MCF 10A (cell line): Measurements from ENCODE around the gene CECR2. TPM values are rescaled to one million over a fixed set of nuclear protein-coding genes. Genes with fewer than 3 reads are reported as not detected.

Experiments
- BruUV-seq: library from RNA; stranded (reverse); fragments of 400-500 nt; replicated peaks from 2 replicates; lab custom pipeline; 2021; lab: Mats Ljungman, UMichigan
- CTCF ChIA-PET: fragments of 300-600 bp; sonication (Branson Sonifier 250); formaldehyde crosslinking; extraction: SDS; loops from one replicate; lab custom pipeline; 2021; ENCODE audit warnings: antibody characterized with exemption, inconsistent platforms; lab: Yijun Ruan, JAX
- POLR2A ChIA-PET: fragments of 300-600, 350-650 bp; sonication (Branson Sonifier 250); formaldehyde crosslinking; extraction: SDS; loops from one replicate; lab custom pipeline; 2020; ENCODE audit warnings: antibody characterized with exemption, inconsistent platforms; lab: Yijun Ruan, JAX
- DNase-seq: peaks from one replicate; pipeline ENCODE4 v3.0.0-alpha.2; 2018; ENCODE audit not compliant: unreplicated experiment
- H3K27ac Mint-ChIP-seq: one replicate; pipeline ENCODE4 v1.8.0; 2022; ENCODE audit warnings: mild to moderate bottlenecking, low read depth, mixed read lengths; ENCODE audit not compliant: unreplicated experiment
- H3K27me3 Mint-ChIP-seq: one replicate; pipeline ENCODE4 v1.8.0; 2022; ENCODE audit warnings: mixed read lengths; ENCODE audit not compliant: insufficient read depth, unreplicated experiment
- H3K36me3 Mint-ChIP-seq: one replicate; pipeline ENCODE4 v1.8.0; 2022; ENCODE audit warnings: mild to moderate bottlenecking, moderate library complexity, mixed read lengths; ENCODE audit not compliant: insufficient read depth, unreplicated experiment
- H3K4me1 Mint-ChIP-seq: one replicate; pipeline ENCODE4 v1.8.0; 2022; ENCODE audit warnings: mixed read lengths; ENCODE audit not compliant: insufficient read depth, unreplicated experiment
- H3K4me3 Mint-ChIP-seq: one replicate; pipeline ENCODE4 v1.8.0; 2022; ENCODE audit warnings: mild to moderate bottlenecking, moderate library complexity, mixed read lengths; ENCODE audit not compliant: unreplicated experiment
- H3K9me3 Mint-ChIP-seq: one replicate; pipeline ENCODE4 v1.8.0; 2022; ENCODE audit warnings: mixed read lengths; ENCODE audit not compliant: unreplicated experiment
- intact Hi-C: fragments of 100-400 bp; cut with micrococcal nuclease; formaldehyde crosslinking; loops from 2 replicates; pipeline ENCODE4 v1.14.1; 2022
- total RNA-seq: library from RNA; stranded (reverse); gene quantifications from 2 replicates; pipeline ENCODE4 v1.2.3, GENCODE V29; 2022
- TF ChIP-seq, protein P1 (sequence below): fragments of 200-600 bp; IDR thresholded peaks from one replicate; pipeline ENCODE4 v1.8.0; 2022; ENCODE audit warnings: antibody characterized with exemption, mild to moderate bottlenecking; ENCODE audit not compliant: unreplicated experiment

CECR2 gene
- total RNA-seq, 1 experiment from 2014 or later, result not detected

GRCh38 chr22:17537155-17537554 is 167.9 kb downstream of the CECR2 start:
- BruUV-seq, result no TSS peak
- Mint-ChIP-seq H3K9me3 (no peaks in the 10 kb centered on the region), H3K4me1 (peaks cover 6% of the 10 kb centered on the region), H3K27ac (no peak overlapping the region), H3K27me3 (no peaks in the 10 kb centered on the region), H3K4me3 (no peak overlapping the region), H3K36me3 (no peaks in the 10 kb centered on the region)
- no peak for DNase-seq
- CTCF ChIA-PET, result interaction anchor here (0.5 to 1.5 kb wide), 4 partner anchors 11 to 467 kb away, joined by 3 to 7 read pairs (median 6); no protein-coding TSS in a partner anchor
- POLR2A ChIA-PET, result interaction anchor here (0.5 to 1.1 kb wide), 2 partner anchors 10 to 35 kb away, joined by 3 read pairs; no protein-coding TSS in a partner anchor
- TF ChIP-seq, protein P1, sequence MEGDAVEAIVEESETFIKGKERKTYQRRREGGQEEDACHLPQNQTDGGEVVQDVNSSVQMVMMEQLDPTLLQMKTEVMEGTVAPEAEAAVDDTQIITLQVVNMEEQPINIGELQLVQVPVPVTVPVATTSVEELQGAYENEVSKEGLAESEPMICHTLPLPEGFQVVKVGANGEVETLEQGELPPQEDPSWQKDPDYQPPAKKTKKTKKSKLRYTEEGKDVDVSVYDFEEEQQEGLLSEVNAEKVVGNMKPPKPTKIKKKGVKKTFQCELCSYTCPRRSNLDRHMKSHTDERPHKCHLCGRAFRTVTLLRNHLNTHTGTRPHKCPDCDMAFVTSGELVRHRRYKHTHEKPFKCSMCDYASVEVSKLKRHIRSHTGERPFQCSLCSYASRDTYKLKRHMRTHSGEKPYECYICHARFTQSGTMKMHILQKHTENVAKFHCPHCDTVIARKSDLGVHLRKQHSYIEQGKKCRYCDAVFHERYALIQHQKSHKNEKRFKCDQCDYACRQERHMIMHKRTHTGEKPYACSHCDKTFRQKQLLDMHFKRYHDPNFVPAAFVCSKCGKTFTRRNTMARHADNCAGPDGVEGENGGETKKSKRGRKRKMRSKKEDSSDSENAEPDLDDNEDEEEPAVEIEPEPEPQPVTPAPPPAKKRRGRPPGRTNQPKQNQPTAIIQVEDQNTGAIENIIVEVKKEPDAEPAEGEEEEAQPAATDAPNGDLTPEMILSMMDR, result no peak
- intact Hi-C loops, result no loop called here

DNA sequence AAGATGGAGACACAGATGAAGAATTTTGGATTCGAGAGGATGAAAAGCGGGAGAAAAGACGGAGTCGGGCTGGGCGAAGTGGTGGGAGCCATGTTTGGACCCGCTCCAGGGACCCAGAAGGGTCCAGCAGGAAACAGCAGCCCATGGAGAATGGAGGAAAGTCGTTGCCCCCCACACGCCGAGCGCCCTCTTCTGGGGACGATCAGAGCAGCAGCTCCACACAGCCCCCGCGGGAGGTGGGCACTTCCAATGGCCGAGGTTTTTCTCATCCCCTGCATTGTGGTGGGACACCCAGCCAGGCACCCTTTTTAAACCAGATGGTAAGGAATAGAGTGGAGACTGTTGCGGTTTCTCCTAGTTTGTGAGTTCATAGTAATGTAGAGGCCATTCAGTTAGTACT is 171.2 kb downstream of the CECR2 start:
- Mint-ChIP-seq H3K27me3 (no peaks in the 10 kb centered on the region), H3K36me3 (no peaks in the 10 kb centered on the region), H3K4me1 (peaks cover 6% of the 10 kb centered on the region), H3K9me3 (no peaks in the 10 kb centered on the region), H3K4me3 (no peak overlapping the region), H3K27ac (no peak overlapping the region)
- ChIA-PET POLR2A (no interaction called here), CTCF (interaction anchor here (0.5 kb wide), 1 partner anchor 204 kb away, joined by 3 read pairs; no protein-coding TSS in a partner anchor)
- DNase-seq, result no peak
- no TSS peak for BruUV-seq
- TF ChIP-seq, protein P1, result no peak
- intact Hi-C loops, result no loop called here

GRCh38 chr22:17541476-17541875 is 172.2 kb downstream of the CECR2 start:
- ChIA-PET CTCF (no interaction called here), POLR2A (no interaction called here)
- H3K9me3 Mint-ChIP-seq, result no peaks in the 10 kb centered on the region
- intact Hi-C loops, result no loop called here
- no TSS peak for BruUV-seq
- no peaks in the 10 kb centered on the region for H3K36me3 Mint-ChIP-seq
- no peak overlapping the region for H3K4me3 Mint-ChIP-seq
- H3K4me1 Mint-ChIP-seq, result peaks cover 6% of the 10 kb centered on the region
- H3K27ac Mint-ChIP-seq, result no peak overlapping the region
- no peaks in the 10 kb centered on the region for H3K27me3 Mint-ChIP-seq
- TF ChIP-seq, protein P1, result no peak
- DNase-seq, result no peak

DNA sequence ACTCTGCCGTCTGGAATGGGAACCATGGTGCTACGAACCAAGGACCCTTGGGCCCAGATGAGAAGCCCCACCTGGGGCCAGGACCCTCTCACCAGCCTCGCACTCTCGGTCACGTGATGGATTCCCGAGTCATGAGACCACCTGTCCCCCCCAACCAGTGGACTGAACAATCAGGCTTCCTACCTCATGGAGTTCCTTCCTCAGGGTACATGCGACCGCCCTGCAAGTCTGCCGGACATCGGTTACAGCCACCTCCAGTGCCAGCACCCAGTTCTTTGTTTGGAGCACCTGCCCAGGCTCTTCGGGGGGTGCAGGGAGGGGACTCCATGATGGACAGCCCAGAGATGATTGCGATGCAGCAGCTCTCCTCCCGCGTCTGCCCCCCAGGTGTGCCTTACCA is 173.2 kb downstream of the CECR2 start:
- Mint-ChIP-seq H3K9me3 (no peaks in the 10 kb centered on the region), H3K27ac (no peak overlapping the region), H3K4me1 (peaks cover under 1% of the 10 kb centered on the region), H3K4me3 (no peak overlapping the region), H3K27me3 (no peaks in the 10 kb centered on the region), H3K36me3 (no peaks in the 10 kb centered on the region)
- no TSS peak for BruUV-seq
- POLR2A ChIA-PET, result no interaction called here
- intact Hi-C loops, result no loop called here
- TF ChIP-seq, protein P1, result no peak
- CTCF ChIA-PET, result interaction anchor here (0.6 to 1.1 kb wide), 2 partner anchors 371 to 606 kb away, joined by 3 read pairs; no protein-coding TSS in a partner anchor
- DNase-seq, result no peak
